Transverse colon (tissue), 4 donors: ENCODE results near the gene EVA1C.

ENCODE experiments used
- CTCF ChIP-seq, 5 experiments: fragments of 200-600 bp in 3 of 5; fragments of 450-650 bp in 2 of 5; sonication (generic) in 3 of 5; IDR thresholded peaks; 1 replicate in 2 of 5; 2 replicates in 3 of 5; pipeline ENCODE4 v1.5.1; 2016 to 2017; ENCODE audit warnings: antibody characterized with exemption in 5 of 5, inconsistent platforms in 3 of 5, mild to moderate bottlenecking in 2 of 5, moderate library complexity in 1 of 5
- EP300 ChIP-seq: sonication (generic); formaldehyde crosslinking; IDR thresholded peaks from one replicate; pipeline ENCODE4 v1.6.1; 2017; ENCODE audit warnings: antibody characterized with exemption, low read depth
- POLR2AphosphoS5 ChIP-seq, 3 donors: sonication (generic); formaldehyde crosslinking; IDR thresholded peaks; one replicate each; pipeline ENCODE4 v1.6.1; 2016; ENCODE audit warnings: antibody characterized with exemption in 3 of 3

GRCh38 chr21:32461503-32461902 lies 49.0 kb downstream of the EVA1C start:
- TF ChIP-seq CTCF (IDR thresholded peaks at IDR 0.05), result no peak
- no peak for TF ChIP-seq EP300
- TF ChIP-seq POLR2AphosphoS5 (IDR thresholded peaks at IDR 0.05), result no peak
